ENCODE measurements around the gene NACC2. TPM values are rescaled to one million over a fixed set of nuclear protein-coding genes. Genes with fewer than 3 reads are reported as not detected.

NACC2 gene
- total and polyA plus RNA-seq, 2 of the 8 experiments (the other 6 are each of a cell fraction or from before 2014, with no cell fraction given) = 8.3 to 14.0 TPM

GRCh38 chr9:136078024-136078423 is 17.1 kb downstream of the NACC2 start:
- Histone ChIP-seq H2BK20ac (ENCODE audit: low read length) (no peak overlapping the region), H3K4me1 (replicated peaks in 1 of 4; ENCODE audit: control insufficient read depth in 3 of 4, insufficient read depth in 4 of 4, low read length in 3 of 4) (peaks cover 0 to 5% (median 2%) of the 10 kb centered on the region in 4 experiments; a peak in 4 of 7 replicates), H2BK120ac (replicated peaks; ENCODE audit: low read depth, low read length) (no peak overlapping the region), H4K20me1 (replicated peaks in 1 of 2; ENCODE audit: control insufficient read depth in 1 of 2, insufficient read depth in 2 of 2, low read length in 2 of 2) (no peaks in the 10 kb centered on the region), H3K4me3 (ENCODE audit: extremely low read depth in 1 of 4, insufficient read depth in 2 of 4, low read depth in 3 of 4, low read length in 4 of 4) (no peak overlapping the region), H3K56ac (replicated peaks; ENCODE audit: insufficient read length, low read depth, low read length) (no peak overlapping the region), H3K23me2 (ENCODE audit: low read depth, low read length) (no peaks in the 10 kb centered on the region), H3K36me3 (ENCODE audit: control insufficient read depth in 2 of 4, insufficient read depth in 4 of 4, low read length in 3 of 4) (no peaks in the 10 kb centered on the region), H4K8ac (ENCODE audit: extremely low read depth, insufficient read depth, low read length) (no peak overlapping the region), H3K79me1 (ENCODE audit: low read depth, low read length) (no peaks in the 10 kb centered on the region; the same call in 1 of the 2 replicates), H3K4ac (replicated peaks; ENCODE audit: insufficient read length, low read depth, low read length) (no peak overlapping the region), H2BK12ac (ENCODE audit: low read depth, low read length) (no peak overlapping the region), H2BK5ac (ENCODE audit: low read depth, low read length) (no peak overlapping the region), H4K5ac (ENCODE audit: insufficient read length, low read depth, low read length) (no peak overlapping the region), H2BK15ac (ENCODE audit: low read length) (no peak overlapping the region), H2AK5ac (ENCODE audit: low read depth, low read length) (no peak overlapping the region), H4K91ac (replicated peaks; ENCODE audit: insufficient read length, low read length) (no peak overlapping the region), H2AFZ (ENCODE audit: low read length) (no peak overlapping the region), H3K18ac (ENCODE audit: extremely low read depth, low read length) (no peak overlapping the region), H3K9me3 (ENCODE audit: insufficient read depth in 2 of 2, low read depth in 1 of 2, low read length in 1 of 2) (no peaks in the 10 kb centered on the region), H3K9ac (replicated peaks in 1 of 4; ENCODE audit: extremely low read depth in 1 of 4, low read depth in 3 of 4, low read length in 3 of 4) (no peak overlapping the region), H3K23ac (ENCODE audit: insufficient read length) (no peak overlapping the region), H3K14ac (ENCODE audit: insufficient read length) (no peak overlapping the region), H3K27ac (ENCODE audit: low read depth, low read length) (no peak overlapping the region), H3K4me2 (ENCODE audit: insufficient read depth in 1 of 2, low read depth in 2 of 2, low read length in 2 of 2) (no peak overlapping the region), H3K79me2 (ENCODE audit: control insufficient read depth in 1 of 2, insufficient read depth in 2 of 2, low read length in 2 of 2) (no peaks in the 10 kb centered on the region; a peak in 1 of 4 replicates), H3K27me3 (replicated peaks in 1 of 4; ENCODE audit: control insufficient read depth in 3 of 4, extremely low read depth in 1 of 4, insufficient read depth in 3 of 4, low read length in 3 of 4) (no peaks in the 10 kb centered on the region)
- CTCF ChIA-PET (ENCODE audit: partially characterized antibody) = interaction anchor here (1.4 kb wide), 1 partner anchor 13 kb away, joined by 4 read pairs; no protein-coding TSS in a partner anchor
- FAIRE-seq (no peak), DNase-seq (ENCODE audit: low read depth in 1 of 2, low spot score in 2 of 2) (no peak)
- POLR2A ChIA-PET (ENCODE audit: partially characterized antibody) = interaction anchor here (0.6 to 1.3 kb wide), 2 partner anchors 16 to 681 kb away, joined by 3 to 4 read pairs; no protein-coding TSS in a partner anchor
- 93% methylated on average over 12 of the region's 12 CpGs; no CpG with 5 or more reads in 1 of the 2 experiments for WGBS, 2 experiments (ENCODE audit: extremely low coverage in 1 of 2, insufficient coverage in 1 of 2, insufficient read length in 1 of 2, insufficient replicate concordance in 2 of 2, low coverage in 1 of 2, low lambda C conversion rate in 2 of 2, missing lambda C conversion rate in 1 of 2)
